OCI-LY1 (cell line): ENCODE results near the gene TMC4.

Source experiments
- H2AFZ ChIP-seq: fragments of 200-600 bp; sonication (generic), shearing (Covaris generic); 2 replicates; pipeline ENCODE4 v1.6.0; 2014; ENCODE audit warnings: antibody characterized with exemption, mild to moderate bottlenecking, low read length
- H3F3A ChIP-seq: fragments of 200-600 bp; sonication (generic), shearing (Covaris generic); 2 replicates; pipeline ENCODE4 v1.6.0; 2014; ENCODE audit warnings: mild to moderate bottlenecking, antibody characterized with exemption, low read length, moderate library complexity; ENCODE audit not compliant: insufficient read depth
- H3K27ac ChIP-seq: fragments of 200-600 bp; sonication (generic); 2 replicates; pipeline ENCODE4 v1.5.1; 2014; ENCODE audit warnings: low read length, mixed run types, mild to moderate bottlenecking, low read depth; ENCODE audit not compliant: poor library complexity, severe bottlenecking
- H3K27me3 ChIP-seq: fragments of 200-600 bp; sonication (generic); 2 replicates; pipeline ENCODE4 v1.6.0; 2014; ENCODE audit warnings: antibody characterized with exemption, mild to moderate bottlenecking, low read length, moderate library complexity; ENCODE audit not compliant: insufficient read depth
- H3K36me3 ChIP-seq: fragments of 200-600 bp; sonication (generic); 2 replicates; pipeline ENCODE4 v1.6.1; 2014; ENCODE audit warnings: mild to moderate bottlenecking, antibody characterized with exemption, low read length, moderate library complexity, mixed read lengths; ENCODE audit not compliant: insufficient read depth
- H3K4me1 ChIP-seq: fragments of 200-600 bp; sonication (generic); 2 replicates; pipeline ENCODE4 v1.5.1; 2014; ENCODE audit warnings: mild to moderate bottlenecking, low read length, moderate library complexity; ENCODE audit not compliant: insufficient read depth, severe bottlenecking
- H3K4me2 ChIP-seq: fragments of 200-600 bp; sonication (generic), shearing (Covaris generic); 2 replicates; pipeline ENCODE4 v1.6.1; 2014; ENCODE audit warnings: low read length
- H3K4me3 ChIP-seq: fragments of 200-600 bp; sonication (generic); 2 replicates; pipeline ENCODE4 v1.5.1; 2014; ENCODE audit warnings: low read length, low read depth, mild to moderate bottlenecking, mixed read lengths; ENCODE audit not compliant: poor library complexity, severe bottlenecking
- H3K79me2 ChIP-seq: fragments of 200-600 bp; shearing (Covaris generic); 2 replicates; pipeline ENCODE4 v1.6.1; 2016; ENCODE audit warnings: mixed run types, low read length, mixed read lengths; ENCODE audit not compliant: insufficient read depth
- H3K9ac ChIP-seq: fragments of 200-600 bp; sonication (generic), shearing (Covaris generic); 2 replicates; pipeline ENCODE4 v1.6.1; 2014; ENCODE audit warnings: mild to moderate bottlenecking, low read length, mixed read lengths
- H3K9me2 ChIP-seq: fragments of 200-600 bp; sonication (generic), shearing (Covaris generic); 2 replicates; pipeline ENCODE4 v1.6.1; 2014; ENCODE audit warnings: low read depth, mild to moderate bottlenecking, low read length, mixed read lengths
- H3K9me3 ChIP-seq: fragments of 200-600 bp; shearing (Covaris generic); 2 replicates; pipeline ENCODE4 v1.6.1; 2014; ENCODE audit warnings: low read length, mixed read lengths
- H4K20me1 ChIP-seq: fragments of 200-600 bp; sonication (generic), shearing (Covaris generic); 2 replicates; pipeline ENCODE4 v1.6.0; 2016; ENCODE audit warnings: mild to moderate bottlenecking, low read length; ENCODE audit not compliant: insufficient read depth
- CTCF ChIP-seq: fragments of 200-600 bp; sonication (generic), shearing (Covaris generic); IDR thresholded peaks from 2 replicates; pipeline ENCODE4 v1.5.1; 2017; ENCODE audit warnings: mild to moderate bottlenecking, antibody characterized with exemption, low read length, moderate library complexity, mixed read lengths
- EZH2 ChIP-seq: fragments of 200-600 bp; sonication (generic), shearing (Covaris generic); IDR thresholded peaks from 2 replicates; pipeline ENCODE4 v1.8.0; 2017; ENCODE audit warnings: borderline replicate concordance, mixed run types, mild to moderate bottlenecking, antibody characterized with exemption, low read length, moderate library complexity, mixed read lengths

TMC4 gene

GRCh38 chr19:54152878-54153524 is 20.0 kb downstream of the TMC4 start:
- Histone ChIP-seq H3K4me3 (no peak overlapping the region), H3K9me3 (no peaks in the 10 kb centered on the region), H3F3A (no peaks in the 10 kb centered on the region), H3K27me3 (no peaks in the 10 kb centered on the region), H3K27ac (no peak overlapping the region), H3K79me2 (no peaks in the 10 kb centered on the region), H3K4me2 (no peak overlapping the region), H3K9ac (no peak overlapping the region), H3K36me3 (peaks cover 94% of the 10 kb centered on the region), H4K20me1 (no peaks in the 10 kb centered on the region), H2AFZ (no peak overlapping the region), H3K4me1 (no peaks in the 10 kb centered on the region), H3K9me2 (no peaks in the 10 kb centered on the region)
- TF ChIP-seq CTCF (no peak), EZH2 (no peak)

GRCh38 chr19:54152267-54152666 is 20.7 kb downstream of the TMC4 start:
- Histone ChIP-seq H3K4me1 (no peaks in the 10 kb centered on the region), H3K27me3 (no peaks in the 10 kb centered on the region), H2AFZ (no peak overlapping the region), H3K79me2 (no peaks in the 10 kb centered on the region), H3K9me2 (no peaks in the 10 kb centered on the region), H3K4me3 (no peak overlapping the region), H3K9me3 (no peaks in the 10 kb centered on the region), H3K4me2 (no peak overlapping the region), H3K36me3 (peaks cover 98% of the 10 kb centered on the region), H3F3A (no peaks in the 10 kb centered on the region), H4K20me1 (no peaks in the 10 kb centered on the region), H3K27ac (no peak overlapping the region), H3K9ac (no peak overlapping the region)
- TF ChIP-seq EZH2 = no peak
- TF ChIP-seq CTCF = no peak

- H3K4me2 ChIP-seq = no peak overlapping the region
- H3F3A ChIP-seq = no peaks in the 10 kb centered on the region
- no peak overlapping the region for H2AFZ ChIP-seq
- H3K27me3 ChIP-seq = no peaks in the 10 kb centered on the region
- no peaks in the 10 kb centered on the region for H3K9me3 ChIP-seq
- peaks cover 98% of the 10 kb centered on the region for H3K36me3 ChIP-seq
- H3K4me3 ChIP-seq = no peak overlapping the region
- no peaks in the 10 kb centered on the region for H4K20me1 ChIP-seq
- no peak overlapping the region for H3K27ac ChIP-seq
- H3K4me1 ChIP-seq = no peaks in the 10 kb centered on the region
- no peak for TF ChIP-seq EZH2
- TF ChIP-seq CTCF = no peak
- no peaks in the 10 kb centered on the region for H3K79me2 ChIP-seq
- H3K9ac ChIP-seq = no peak overlapping the region
- no peaks in the 10 kb centered on the region for H3K9me2 ChIP-seq
Observed at GRCh38 chr19:54151362-54152035, 21.5 kb downstream of the TMC4 start.
